Stimulated activated naive B cell treated with anti-CD40 and anti-IgM and Interleukin-4, amounts not matched to agents 10 μg/mL and 1 μg/mL and 100 μg/mL, for 72 hours (primary cell): ENCODE results near the gene TCF7L1.

Experiments
- ATAC-seq, 2 donors: fragments of 150-1000 bp; cut with Tn5 transposase; replicated peaks; 2 replicates each; pipeline ENCODE4 v1.10.0; 2021; ENCODE audit warnings: moderate library complexity in 1 of 2
- DNase-seq: peaks from one replicate; pipeline ENCODE4 v3.0.0; 2021
- H3K27ac Mint-ChIP-seq: one replicate; pipeline ENCODE4 v1.8.0; 2022; ENCODE audit warnings: mild to moderate bottlenecking, mixed read lengths
- H3K27me3 Mint-ChIP-seq, 2 donors: one replicate each; pipeline ENCODE4 v1.8.0; 2022; ENCODE audit warnings: mixed read lengths in 2 of 2
- H3K36me3 Mint-ChIP-seq, 2 donors: one replicate each; pipeline ENCODE4 v1.8.0; 2022; ENCODE audit warnings: mixed read lengths in 2 of 2, mild to moderate bottlenecking in 1 of 2
- H3K4me1 Mint-ChIP-seq, 2 donors: one replicate each; pipeline ENCODE4 v1.8.0; 2022; ENCODE audit warnings: mixed read lengths in 2 of 2, mild to moderate bottlenecking in 1 of 2
- H3K4me3 Mint-ChIP-seq, 2 donors: one replicate each; pipeline ENCODE4 v1.8.0; 2022; ENCODE audit warnings: mild to moderate bottlenecking in 2 of 2, mixed read lengths in 2 of 2, moderate library complexity in 1 of 2
- H3K9me3 Mint-ChIP-seq, 2 donors: one replicate each; pipeline ENCODE4 v1.8.0; 2022; ENCODE audit warnings: mixed read lengths in 2 of 2, mild to moderate bottlenecking in 1 of 2

Gene TCF7L1, protein sequence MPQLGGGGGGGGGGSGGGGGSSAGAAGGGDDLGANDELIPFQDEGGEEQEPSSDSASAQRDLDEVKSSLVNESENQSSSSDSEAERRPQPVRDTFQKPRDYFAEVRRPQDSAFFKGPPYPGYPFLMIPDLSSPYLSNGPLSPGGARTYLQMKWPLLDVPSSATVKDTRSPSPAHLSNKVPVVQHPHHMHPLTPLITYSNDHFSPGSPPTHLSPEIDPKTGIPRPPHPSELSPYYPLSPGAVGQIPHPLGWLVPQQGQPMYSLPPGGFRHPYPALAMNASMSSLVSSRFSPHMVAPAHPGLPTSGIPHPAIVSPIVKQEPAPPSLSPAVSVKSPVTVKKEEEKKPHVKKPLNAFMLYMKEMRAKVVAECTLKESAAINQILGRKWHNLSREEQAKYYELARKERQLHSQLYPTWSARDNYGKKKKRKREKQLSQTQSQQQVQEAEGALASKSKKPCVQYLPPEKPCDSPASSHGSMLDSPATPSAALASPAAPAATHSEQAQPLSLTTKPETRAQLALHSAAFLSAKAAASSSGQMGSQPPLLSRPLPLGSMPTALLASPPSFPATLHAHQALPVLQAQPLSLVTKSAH

GRCh38 chr2:85132834-85133637, at the start of gene TCF7L1:
Gene TCF7L1, plus strand, starts transcription at chr2:85133392. Its CDS starts 293 bp downstream, at chr2:85133685.
- Mint-ChIP-seq H3K27ac (peak within 1 kb of the TSS; percentile 51), H3K9me3 (no peaks in the 10 kb centered on the region), H3K4me3 (peak within 1 kb of the TSS; percentile 80 to 84), H3K36me3 (no peaks in the 10 kb centered on the region), H3K27me3 (peaks cover 40 to 56% of the 10 kb centered on the region in 2 donors), H3K4me1 (peaks cover 4 to 14% of the 10 kb centered on the region in 2 donors)
- ATAC-seq (peak; percentile 74 to 81), DNase-seq (peak; percentile 13)

DNA sequence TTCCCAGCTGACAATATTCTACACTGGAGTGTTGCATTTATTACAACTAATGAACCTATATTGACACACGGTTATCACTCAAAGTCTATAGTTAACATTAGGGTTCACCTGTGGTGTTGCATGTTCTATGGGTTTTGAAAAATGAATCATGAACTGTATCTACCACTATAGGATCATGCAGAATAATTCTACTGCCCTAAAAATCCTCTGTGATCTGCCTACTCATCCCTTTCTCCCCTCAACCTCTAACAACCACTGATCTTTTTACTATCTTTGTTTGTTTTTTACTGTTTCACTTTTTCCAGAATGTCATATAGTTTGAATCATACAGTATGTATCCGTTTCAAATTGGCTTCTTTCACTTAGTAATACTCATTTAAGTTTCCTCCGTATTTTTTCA, 47.6 kb upstream of the TCF7L1 start:
- no peak for DNase-seq
- no peak overlapping the region for H3K4me3 Mint-ChIP-seq
- ATAC-seq, result no peak
- peaks cover 9 to 12% of the 10 kb centered on the region in 2 donors for H3K27me3 Mint-ChIP-seq
- H3K4me1 Mint-ChIP-seq, result peaks cover 4 to 7% of the 10 kb centered on the region in 2 donors
- H3K27ac Mint-ChIP-seq, result no peak overlapping the region
- peaks cover 9 to 11% of the 10 kb centered on the region in 2 donors for H3K9me3 Mint-ChIP-seq
- no peaks in the 10 kb centered on the region for H3K36me3 Mint-ChIP-seq

DNA sequence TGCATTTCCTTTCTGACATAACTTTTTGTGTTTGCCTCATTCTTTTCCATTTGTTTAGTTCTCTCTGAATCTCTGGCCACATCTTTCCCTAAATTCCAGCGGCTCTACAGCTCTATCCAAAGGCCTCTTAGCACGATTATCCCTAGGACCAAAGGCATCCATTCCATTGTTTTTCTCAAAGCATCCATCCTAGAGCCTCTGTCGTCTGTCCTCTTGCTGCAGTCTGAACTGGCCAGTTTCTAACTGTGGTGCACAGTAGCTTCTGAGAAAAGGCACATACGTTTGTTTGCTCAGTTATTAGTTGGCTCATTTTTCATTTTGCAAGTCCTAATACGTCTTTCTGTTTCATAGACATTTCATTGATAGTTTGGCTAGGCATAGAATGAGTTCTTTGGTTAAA, 45.7 kb upstream of the TCF7L1 start:
- peaks cover 4 to 6% of the 10 kb centered on the region in 2 donors for H3K9me3 Mint-ChIP-seq
- H3K4me1 Mint-ChIP-seq, result no peaks in the 10 kb centered on the region
- no peak overlapping the region for H3K27ac Mint-ChIP-seq
- peaks cover 9 to 12% of the 10 kb centered on the region in 2 donors for H3K27me3 Mint-ChIP-seq
- DNase-seq (no peak), ATAC-seq (no peak)
- H3K4me3 Mint-ChIP-seq, result no peak overlapping the region
- H3K36me3 Mint-ChIP-seq, result no peaks in the 10 kb centered on the region

DNA sequence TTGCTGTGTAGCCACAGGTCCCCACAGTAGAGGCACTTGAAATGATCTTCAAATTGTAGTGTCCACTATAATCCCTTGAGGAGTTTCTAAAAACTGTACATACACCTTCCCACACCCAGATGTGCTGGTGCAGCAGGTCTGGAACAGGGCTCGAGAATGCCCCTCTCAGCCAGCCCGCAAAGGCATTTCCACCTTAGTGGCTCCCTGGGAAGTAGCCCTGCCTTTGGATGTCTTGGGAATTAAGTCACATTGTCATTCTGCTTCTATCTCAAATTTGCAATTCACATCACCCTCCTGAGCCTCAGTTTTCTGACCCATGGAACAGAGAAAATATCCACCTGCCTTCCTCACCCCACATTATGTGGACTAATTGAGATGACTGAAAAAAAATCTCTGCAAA, 44.3 kb upstream of the TCF7L1 start:
- ATAC-seq, result no peak
- H3K27ac Mint-ChIP-seq, result no peak overlapping the region
- H3K27me3 Mint-ChIP-seq, result peaks cover 0 to 4% of the 10 kb centered on the region in 2 donors
- H3K4me3 Mint-ChIP-seq, result no peak overlapping the region
- DNase-seq, result no peak
- no peaks in the 10 kb centered on the region for H3K36me3 Mint-ChIP-seq
- H3K4me1 Mint-ChIP-seq, result no peaks in the 10 kb centered on the region
- H3K9me3 Mint-ChIP-seq, result peaks cover 0 to 2% of the 10 kb centered on the region in 2 donors

DNA sequence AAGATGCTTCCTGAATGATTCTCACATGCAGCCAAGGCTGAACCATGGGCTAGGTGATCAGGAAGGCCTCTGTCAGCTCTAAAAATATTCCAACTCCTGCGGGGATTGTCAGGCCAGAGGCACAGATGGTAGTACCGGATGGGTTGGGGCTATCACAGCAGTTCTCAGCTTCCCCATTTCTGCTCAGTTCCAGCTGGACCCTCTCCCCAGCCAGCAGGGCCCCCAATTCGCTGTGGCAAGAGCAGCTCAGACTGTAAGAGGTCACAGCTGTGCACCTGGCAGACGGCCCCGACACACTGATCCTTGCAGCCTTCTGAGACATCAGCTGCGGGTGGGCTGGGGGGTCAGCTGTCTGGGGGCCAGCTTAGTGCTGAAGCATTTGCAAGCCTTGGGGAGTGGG, 43.6 kb upstream of the TCF7L1 start:
- Mint-ChIP-seq H3K9me3 (no peaks in the 10 kb centered on the region), H3K27me3 (peaks cover 0 to 4% of the 10 kb centered on the region in 2 donors), H3K36me3 (no peaks in the 10 kb centered on the region), H3K27ac (no peak overlapping the region), H3K4me1 (no peaks in the 10 kb centered on the region), H3K4me3 (no peak overlapping the region)
- ATAC-seq (no peak), DNase-seq (no peak)

- DNase-seq, result no peak
- Mint-ChIP-seq H3K4me1 (no peaks in the 10 kb centered on the region), H3K27ac (no peak overlapping the region), H3K27me3 (peaks cover 4 to 10% of the 10 kb centered on the region in 2 donors), H3K36me3 (no peaks in the 10 kb centered on the region), H3K4me3 (no peak overlapping the region), H3K9me3 (no peaks in the 10 kb centered on the region)
- ATAC-seq, result no peak
These were observed 41.4 kb upstream of the TCF7L1 start for GRCh38 chr2:85091838-85092237.

DNA sequence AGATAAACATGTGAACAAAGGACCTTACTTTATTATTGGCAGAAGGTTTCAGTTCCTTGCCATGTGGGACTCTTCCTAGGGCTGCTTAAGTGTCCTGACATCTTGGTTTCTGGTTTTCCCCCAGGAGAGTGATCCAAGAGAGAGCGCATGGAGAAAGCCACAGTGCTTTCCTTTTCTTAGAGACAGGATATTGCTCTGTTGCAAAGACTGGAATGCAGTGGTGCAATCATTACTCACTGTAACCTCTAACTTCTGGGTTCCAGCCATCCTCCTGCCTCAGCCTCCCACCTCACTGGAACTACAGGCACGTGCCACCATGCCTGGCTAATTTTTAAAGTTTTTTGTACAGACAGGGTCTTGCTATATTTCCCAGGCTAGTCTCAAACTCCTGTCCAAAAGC, 38.1 kb upstream of the TCF7L1 start:
- Mint-ChIP-seq H3K4me3 (no peak overlapping the region), H3K9me3 (no peaks in the 10 kb centered on the region), H3K36me3 (no peaks in the 10 kb centered on the region), H3K27me3 (peaks cover 10 to 26% of the 10 kb centered on the region in 2 donors), H3K27ac (no peak overlapping the region), H3K4me1 (no peaks in the 10 kb centered on the region)
- ATAC-seq (no peak), DNase-seq (no peak)

GRCh38 chr2:85096616-85097015, 36.6 kb upstream of the TCF7L1 start:
- DNase-seq, result no peak
- no peaks in the 10 kb centered on the region for H3K4me1 Mint-ChIP-seq
- no peak for ATAC-seq
- H3K4me3 Mint-ChIP-seq, result no peak overlapping the region
- no peaks in the 10 kb centered on the region for H3K36me3 Mint-ChIP-seq
- no peak overlapping the region for H3K27ac Mint-ChIP-seq
- no peaks in the 10 kb centered on the region for H3K9me3 Mint-ChIP-seq
- H3K27me3 Mint-ChIP-seq, result peaks cover 10 to 26% of the 10 kb centered on the region in 2 donors

DNA sequence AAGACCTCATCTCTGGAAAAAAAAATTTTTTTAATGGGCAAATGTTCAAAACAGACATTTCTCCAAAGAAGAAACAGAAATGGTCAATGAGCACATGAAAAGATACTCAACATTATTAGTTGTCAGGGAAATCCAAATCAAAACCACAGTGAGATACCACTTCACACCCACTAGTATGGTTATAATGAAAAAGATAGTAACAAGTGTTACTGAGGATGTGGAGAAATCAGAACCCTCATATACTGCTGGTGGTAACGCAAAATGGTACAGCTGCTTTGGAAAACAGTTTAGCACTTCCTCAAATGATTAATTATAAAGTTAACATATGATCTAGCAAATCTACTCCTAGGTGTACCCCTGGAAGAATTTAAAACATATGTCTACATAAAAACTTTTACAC, 29.0 kb upstream of the TCF7L1 start:
- H3K4me1 Mint-ChIP-seq, result no peaks in the 10 kb centered on the region
- H3K36me3 Mint-ChIP-seq, result no peaks in the 10 kb centered on the region
- no peak overlapping the region for H3K27ac Mint-ChIP-seq
- DNase-seq, result no peak
- no peak overlapping the region for H3K4me3 Mint-ChIP-seq
- no peak for ATAC-seq
- peaks cover 0 to 1% of the 10 kb centered on the region in 2 donors for H3K9me3 Mint-ChIP-seq
- H3K27me3 Mint-ChIP-seq, result peaks cover under 1 to 1% of the 10 kb centered on the region in 2 donors

GRCh38 chr2:85106489-85107180, 26.6 kb upstream of the TCF7L1 start:
- Mint-ChIP-seq H3K27me3 (peaks cover 6 to 9% of the 10 kb centered on the region in 2 donors), H3K9me3 (peaks cover 0 to 1% of the 10 kb centered on the region in 2 donors), H3K36me3 (no peaks in the 10 kb centered on the region), H3K27ac (no peak overlapping the region), H3K4me1 (no peaks in the 10 kb centered on the region), H3K4me3 (no peak overlapping the region)
- ATAC-seq (no peak), DNase-seq (no peak)

DNA sequence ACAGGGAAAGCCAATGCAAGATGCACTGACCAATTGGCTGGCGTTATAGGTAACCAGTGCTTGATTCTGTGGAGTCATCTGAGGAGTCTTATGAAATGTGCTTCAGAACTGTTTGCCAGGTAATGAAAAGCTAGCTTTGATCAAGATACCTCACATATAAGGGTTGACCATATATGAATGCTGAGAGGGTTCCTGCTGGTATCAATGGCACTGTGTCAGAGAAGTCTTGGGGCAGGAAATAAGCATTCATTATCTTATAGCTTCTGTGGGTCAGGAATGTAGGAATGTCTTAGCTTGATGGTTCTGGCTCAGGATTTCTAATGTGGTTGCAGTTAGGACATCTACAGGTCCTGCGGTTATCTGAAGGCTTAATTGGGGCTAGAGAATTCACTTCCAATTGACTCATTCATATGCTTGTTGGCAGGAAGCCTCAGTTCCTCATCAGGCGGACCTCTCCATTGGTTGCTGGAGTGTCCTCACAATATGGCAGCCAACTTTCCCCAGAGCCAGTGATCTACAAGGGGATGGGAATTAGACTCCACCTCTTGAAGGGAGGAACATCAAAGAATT, 22.1 kb upstream of the TCF7L1 start:
- no peaks in the 10 kb centered on the region for H3K4me1 Mint-ChIP-seq
- H3K27me3 Mint-ChIP-seq, result peaks cover 15 to 43% of the 10 kb centered on the region in 2 donors
- H3K27ac Mint-ChIP-seq, result no peak overlapping the region
- H3K4me3 Mint-ChIP-seq, result no peak overlapping the region
- ATAC-seq (no peak), DNase-seq (no peak)
- H3K36me3 Mint-ChIP-seq, result no peaks in the 10 kb centered on the region
- no peaks in the 10 kb centered on the region for H3K9me3 Mint-ChIP-seq

- H3K4me3 Mint-ChIP-seq, result no peak overlapping the region
- ATAC-seq, result no peak
- no peaks in the 10 kb centered on the region for H3K4me1 Mint-ChIP-seq
- no peaks in the 10 kb centered on the region for H3K9me3 Mint-ChIP-seq
- no peak for DNase-seq
- H3K36me3 Mint-ChIP-seq, result no peaks in the 10 kb centered on the region
- peaks cover 15 to 43% of the 10 kb centered on the region in 2 donors for H3K27me3 Mint-ChIP-seq
- no peak overlapping the region for H3K27ac Mint-ChIP-seq
These were observed 21.3 kb upstream of the TCF7L1 start for GRCh38 chr2:85111819-85112281.

DNA sequence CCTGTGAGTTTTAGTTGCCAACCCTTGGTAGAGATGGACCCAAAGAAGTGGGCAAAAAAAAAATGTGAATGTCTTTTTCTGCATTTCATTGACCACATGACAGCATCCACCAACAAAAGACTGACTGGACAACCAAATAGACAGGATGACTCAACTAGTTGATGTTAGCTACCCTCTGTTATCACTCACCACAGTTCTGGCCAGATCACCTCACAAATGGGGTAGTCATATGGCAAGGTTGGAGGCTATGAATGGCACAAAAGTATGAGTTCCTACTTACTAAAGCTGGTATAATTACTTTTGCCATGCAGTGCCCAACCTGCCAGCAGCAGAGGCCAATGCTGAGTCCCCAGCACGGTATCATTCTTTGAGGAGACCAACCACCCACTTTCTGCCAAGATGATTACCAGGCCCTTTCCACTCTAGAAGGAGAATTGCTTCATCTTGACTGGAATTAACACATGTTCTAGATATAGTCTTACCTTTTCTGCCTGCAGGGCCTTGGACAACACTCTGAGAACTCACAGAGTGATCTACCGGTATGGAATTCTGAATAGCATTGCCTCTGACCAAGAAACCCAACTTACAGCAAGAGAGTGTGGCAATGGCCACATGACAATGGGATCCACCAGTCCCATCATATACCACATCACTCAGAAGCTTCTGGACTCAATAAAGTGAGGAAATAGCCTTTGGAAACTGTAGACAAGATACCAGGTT, 20.1 kb upstream of the TCF7L1 start:
- DNase-seq, result no peak
- Mint-ChIP-seq H3K4me3 (no peak overlapping the region), H3K27me3 (peaks cover 15 to 43% of the 10 kb centered on the region in 2 donors), H3K4me1 (no peaks in the 10 kb centered on the region), H3K9me3 (no peaks in the 10 kb centered on the region), H3K27ac (no peak overlapping the region), H3K36me3 (no peaks in the 10 kb centered on the region)
- no peak for ATAC-seq
